ENCODE results near the gene TOMM40. TPM values are rescaled to one million over a fixed set of nuclear protein-coding genes. Genes with fewer than 3 reads are reported as not detected.

Gene TOMM40
- total RNA-seq, 1 donor from 2014 or later: 47.4 TPM

- DNase-seq (ENCODE audit: extremely low spot score, unreplicated experiment): no peak
- H3K4me1 Mint-ChIP-seq (ENCODE audit: unreplicated experiment): peaks cover 18% of the 10 kb centered on the region
- no peaks in the 10 kb centered on the region for H3K9me3 Mint-ChIP-seq (ENCODE audit: unreplicated experiment)
- H3K36me3 Mint-ChIP-seq (ENCODE audit: unreplicated experiment): peaks cover 45% of the 10 kb centered on the region
- no peak overlapping the region for H3K4me3 Mint-ChIP-seq (ENCODE audit: unreplicated experiment)
- no peak overlapping the region for H3K27ac Mint-ChIP-seq (ENCODE audit: unreplicated experiment)
- no peak for TF ChIP-seq CTCF (IDR thresholded peaks at IDR 0.05)
- H3K27me3 Mint-ChIP-seq (ENCODE audit: unreplicated experiment): no peaks in the 10 kb centered on the region
Observed at GRCh38 chr19:44863990-44864389, 27.1 kb upstream of the TOMM40 start.

GRCh38 chr19:44865196-44865767 is 25.8 kb upstream of the TOMM40 start:
- peaks cover 48% of the 10 kb centered on the region for H3K36me3 Mint-ChIP-seq (ENCODE audit: unreplicated experiment)
- H3K4me3 Mint-ChIP-seq (ENCODE audit: unreplicated experiment): no peak overlapping the region
- no peaks in the 10 kb centered on the region for H3K9me3 Mint-ChIP-seq (ENCODE audit: unreplicated experiment)
- no peak overlapping the region for H3K27ac Mint-ChIP-seq (ENCODE audit: unreplicated experiment)
- TF ChIP-seq CTCF (IDR thresholded peaks at IDR 0.05): no peak
- no peaks in the 10 kb centered on the region for H3K27me3 Mint-ChIP-seq (ENCODE audit: unreplicated experiment)
- DNase-seq (ENCODE audit: extremely low spot score, unreplicated experiment): no peak
- peaks cover 24% of the 10 kb centered on the region for H3K4me1 Mint-ChIP-seq (ENCODE audit: unreplicated experiment)

GRCh38 chr19:44866664-44867063 is 24.4 kb upstream of the TOMM40 start:
- H3K4me3 Mint-ChIP-seq (ENCODE audit: unreplicated experiment): no peak overlapping the region
- TF ChIP-seq CTCF (IDR thresholded peaks at IDR 0.05): no peak
- peaks cover 24% of the 10 kb centered on the region for H3K4me1 Mint-ChIP-seq (ENCODE audit: unreplicated experiment)
- no peak for DNase-seq (ENCODE audit: extremely low spot score, unreplicated experiment)
- H3K36me3 Mint-ChIP-seq (ENCODE audit: unreplicated experiment): peaks cover 39% of the 10 kb centered on the region
- no peaks in the 10 kb centered on the region for H3K27me3 Mint-ChIP-seq (ENCODE audit: unreplicated experiment)
- H3K9me3 Mint-ChIP-seq (ENCODE audit: unreplicated experiment): no peaks in the 10 kb centered on the region
- no peak overlapping the region for H3K27ac Mint-ChIP-seq (ENCODE audit: unreplicated experiment)

GRCh38 chr19:44867578-44867977 is 23.5 kb upstream of the TOMM40 start:
- no peak for DNase-seq (ENCODE audit: extremely low spot score, unreplicated experiment)
- no peak overlapping the region for H3K4me3 Mint-ChIP-seq (ENCODE audit: unreplicated experiment)
- H3K27me3 Mint-ChIP-seq (ENCODE audit: unreplicated experiment): no peaks in the 10 kb centered on the region
- H3K36me3 Mint-ChIP-seq (ENCODE audit: unreplicated experiment): peaks cover 45% of the 10 kb centered on the region
- peak overlapping the region; percentile 64 for H3K27ac Mint-ChIP-seq (ENCODE audit: unreplicated experiment)
- H3K9me3 Mint-ChIP-seq (ENCODE audit: unreplicated experiment): no peaks in the 10 kb centered on the region
- no peak for TF ChIP-seq CTCF (IDR thresholded peaks at IDR 0.05)
- H3K4me1 Mint-ChIP-seq (ENCODE audit: unreplicated experiment): peaks cover 24% of the 10 kb centered on the region

- no peak overlapping the region for H3K4me3 Mint-ChIP-seq (ENCODE audit: unreplicated experiment)
- no peaks in the 10 kb centered on the region for H3K27me3 Mint-ChIP-seq (ENCODE audit: unreplicated experiment)
- H3K27ac Mint-ChIP-seq (ENCODE audit: unreplicated experiment): peak overlapping the region; percentile 25
- no peaks in the 10 kb centered on the region for H3K9me3 Mint-ChIP-seq (ENCODE audit: unreplicated experiment)
- peaks cover 58% of the 10 kb centered on the region for H3K36me3 Mint-ChIP-seq (ENCODE audit: unreplicated experiment)
- TF ChIP-seq CTCF (IDR thresholded peaks at IDR 0.05): no peak
- peaks cover 24% of the 10 kb centered on the region for H3K4me1 Mint-ChIP-seq (ENCODE audit: unreplicated experiment)
- DNase-seq (ENCODE audit: extremely low spot score, unreplicated experiment): no peak
Observed at GRCh38 chr19:44869733-44870470, 21.2 kb upstream of the TOMM40 start.
